ENCODE results near the gene AMFR. TPM values are rescaled to one million over a fixed set of nuclear protein-coding genes. Genes with fewer than 3 reads are reported as not detected.
"Not testable (repeated sequence)": the region's sequence is repeated elsewhere in the genome, so short reads cannot be mapped to it uniquely, and the experiment has no call there.

AMFR gene
- total RNA-seq, 2 donors from 2014 or later: 87.7 to 130 TPM

DNA sequence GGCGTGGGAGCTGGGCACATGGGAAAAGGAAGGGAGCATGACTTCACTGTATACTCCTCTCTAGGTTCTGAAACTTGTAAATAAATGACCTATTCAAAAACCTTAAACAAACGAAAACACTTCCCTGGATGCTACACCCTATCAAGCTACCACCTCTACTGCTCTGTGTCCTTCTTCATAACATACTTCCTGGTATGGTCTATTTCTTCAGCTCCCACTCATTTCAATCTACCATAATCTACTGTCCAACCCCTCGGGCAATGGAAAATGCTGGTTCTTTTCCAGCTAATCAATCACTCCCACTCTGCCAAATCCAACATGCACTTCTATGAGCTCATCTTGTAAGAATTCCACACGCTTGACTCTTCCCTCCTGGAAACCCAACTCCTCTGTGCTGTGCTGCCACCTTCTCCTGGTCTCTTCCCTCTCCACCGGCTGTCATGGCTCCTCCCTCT, 42.4 kb downstream of the AMFR start:
- Histone ChIP-seq H3K4me3 (no peak overlapping the region), H3K27me3 (no peaks in the 10 kb centered on the region), H3K36me3 (replicated peaks in 1 of 2; ENCODE audit: insufficient read depth in 1 of 2, low read depth in 2 of 2) (peaks cover 0 to 11% of the 10 kb centered on the region in 2 donors), H3K4me1 (peaks cover 4% of the 10 kb centered on the region), H3K9me3 (peaks cover 0 to 13% (median 0%) of the 10 kb centered on the region in 3 donors), H3K27ac (peak overlapping the region; percentile 16 to 61 (median 32))
- TF ChIP-seq, protein P1, sequence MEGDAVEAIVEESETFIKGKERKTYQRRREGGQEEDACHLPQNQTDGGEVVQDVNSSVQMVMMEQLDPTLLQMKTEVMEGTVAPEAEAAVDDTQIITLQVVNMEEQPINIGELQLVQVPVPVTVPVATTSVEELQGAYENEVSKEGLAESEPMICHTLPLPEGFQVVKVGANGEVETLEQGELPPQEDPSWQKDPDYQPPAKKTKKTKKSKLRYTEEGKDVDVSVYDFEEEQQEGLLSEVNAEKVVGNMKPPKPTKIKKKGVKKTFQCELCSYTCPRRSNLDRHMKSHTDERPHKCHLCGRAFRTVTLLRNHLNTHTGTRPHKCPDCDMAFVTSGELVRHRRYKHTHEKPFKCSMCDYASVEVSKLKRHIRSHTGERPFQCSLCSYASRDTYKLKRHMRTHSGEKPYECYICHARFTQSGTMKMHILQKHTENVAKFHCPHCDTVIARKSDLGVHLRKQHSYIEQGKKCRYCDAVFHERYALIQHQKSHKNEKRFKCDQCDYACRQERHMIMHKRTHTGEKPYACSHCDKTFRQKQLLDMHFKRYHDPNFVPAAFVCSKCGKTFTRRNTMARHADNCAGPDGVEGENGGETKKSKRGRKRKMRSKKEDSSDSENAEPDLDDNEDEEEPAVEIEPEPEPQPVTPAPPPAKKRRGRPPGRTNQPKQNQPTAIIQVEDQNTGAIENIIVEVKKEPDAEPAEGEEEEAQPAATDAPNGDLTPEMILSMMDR (IDR thresholded peaks at IDR 0.05): no peak
- TF ChIP-seq POLR2A (IDR thresholded peaks at IDR 0.05): no peak
- intact Hi-C loops (cut with DNase I): no loop called here
- ATAC-seq: peak; percentile 68
- WGBS, 2 donors: 62 to 66% methylated on average over 5 of the region's 5 CpGs
- peak in 1 of 4 donors; percentile 10 for DNase-seq

DNA sequence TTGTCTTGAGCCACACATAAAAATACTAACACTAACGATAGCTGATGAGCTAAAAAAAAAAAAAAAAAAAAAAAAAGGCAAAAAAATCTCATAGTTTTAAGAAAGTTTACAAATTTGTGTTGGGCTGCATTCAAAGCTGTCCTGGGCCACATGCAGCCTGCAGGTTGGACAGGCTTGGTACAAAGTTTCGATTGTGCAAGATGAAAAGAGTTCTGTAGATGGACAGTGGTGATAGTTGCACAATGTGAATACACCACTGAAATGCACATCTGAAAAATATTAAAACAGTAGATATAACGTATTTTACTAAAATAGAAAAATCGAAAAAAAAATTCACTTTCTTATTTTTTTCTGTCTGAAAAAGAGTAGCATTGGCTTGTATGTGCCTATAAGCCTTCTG, 42.9 kb downstream of the AMFR start:
- no peak for ATAC-seq
- Histone ChIP-seq H3K27ac (peak overlapping the region in 1 of 4 donors; percentile 29), H3K9me3 (peaks cover 0 to 13% (median 0%) of the 10 kb centered on the region in 3 donors), H3K4me3 (no peak overlapping the region), H3K27me3 (no peaks in the 10 kb centered on the region), H3K36me3 (replicated peaks in 1 of 2; ENCODE audit: insufficient read depth in 1 of 2, low read depth in 2 of 2) (peaks cover 0 to 9% of the 10 kb centered on the region in 2 donors), H3K4me1 (peaks cover 4% of the 10 kb centered on the region)
- 86 to 88% methylated on average over 4 of the region's 4 CpGs for WGBS, 2 donors
- DNase-seq: no peak
- intact Hi-C loops (cut with DNase I): no loop called here
- no peak for TF ChIP-seq POLR2A (IDR thresholded peaks at IDR 0.05)
- TF ChIP-seq, protein P1 (IDR thresholded peaks at IDR 0.05): no peak

DNA sequence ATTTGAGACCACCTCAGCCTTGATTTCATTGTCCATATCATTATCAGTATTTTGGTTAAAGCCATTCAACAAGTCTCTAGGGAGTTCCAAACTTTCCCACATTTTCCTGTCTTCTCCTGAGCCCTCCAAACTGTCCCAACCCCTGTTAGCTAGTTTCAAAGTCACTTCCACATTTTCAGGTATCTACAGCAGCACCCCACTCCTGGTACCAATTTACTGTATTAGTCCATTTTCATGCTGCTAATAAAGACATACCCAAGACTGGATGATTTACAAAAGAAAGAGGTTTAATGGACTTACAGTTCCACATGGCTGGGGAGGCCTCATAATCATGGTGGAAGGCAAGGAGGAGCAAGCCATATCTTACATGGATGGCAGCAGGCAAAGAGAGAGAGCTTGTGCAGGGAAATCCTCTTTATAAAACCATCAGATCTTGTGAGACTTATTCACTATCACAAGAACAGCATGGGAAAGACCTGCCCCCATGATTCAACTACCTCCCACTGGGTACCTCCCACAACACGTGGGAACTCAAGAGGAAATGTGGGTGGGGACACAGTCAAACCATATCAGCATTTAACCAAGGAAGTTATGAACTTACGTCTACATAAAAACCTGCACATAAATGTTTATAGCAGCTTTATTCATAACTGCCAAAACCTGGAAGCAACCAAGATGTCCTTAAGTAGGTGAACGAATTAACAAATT, 44.4 kb downstream of the AMFR start:
- ATAC-seq; intact Hi-C loops (cut with DNase I); DNase-seq; H3K36me3 ChIP-seq (replicated peaks in 1 of 2; ENCODE audit: insufficient read depth in 1 of 2, low read depth in 2 of 2); H3K4me3 ChIP-seq; H3K27ac ChIP-seq; H3K27me3 ChIP-seq; H3K4me1 ChIP-seq: not testable (repeated sequence)
- H3K9me3 ChIP-seq: peaks cover 0 to 13% (median 0%) of the 10 kb centered on the region in 3 donors
- 90 to 94% methylated on average over 3 of the region's 3 CpGs for WGBS, 2 donors

DNA sequence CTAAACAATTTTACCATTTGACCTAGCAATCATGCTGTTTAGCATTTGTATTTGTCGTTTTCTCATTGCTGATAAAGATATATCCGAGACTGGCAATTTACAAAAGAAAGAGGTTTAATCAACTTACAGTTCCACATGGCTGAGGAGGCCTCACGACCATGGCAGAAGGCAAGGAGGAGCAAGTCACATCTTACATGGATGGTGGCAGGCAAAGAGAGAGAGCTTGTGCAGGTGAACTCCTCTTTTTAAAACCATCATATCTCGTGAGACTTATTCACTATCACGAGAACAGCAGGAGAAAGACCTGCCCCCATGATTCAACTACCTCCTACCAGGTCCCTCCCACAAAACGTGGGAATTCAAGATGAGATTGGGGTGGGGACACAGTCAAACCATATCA, 46.3 kb downstream of the AMFR start:
- WGBS, 2 donors: 94 to 98% methylated on average over 6 of the region's 6 CpGs
- H3K27ac ChIP-seq; intact Hi-C loops (cut with DNase I); H3K27me3 ChIP-seq; DNase-seq; H3K4me3 ChIP-seq; H3K36me3 ChIP-seq (replicated peaks in 1 of 2; ENCODE audit: insufficient read depth in 1 of 2, low read depth in 2 of 2); ATAC-seq; H3K4me1 ChIP-seq: not testable (repeated sequence)
- H3K9me3 ChIP-seq: peaks cover 0 to 13% (median 0%) of the 10 kb centered on the region in 3 donors

DNA sequence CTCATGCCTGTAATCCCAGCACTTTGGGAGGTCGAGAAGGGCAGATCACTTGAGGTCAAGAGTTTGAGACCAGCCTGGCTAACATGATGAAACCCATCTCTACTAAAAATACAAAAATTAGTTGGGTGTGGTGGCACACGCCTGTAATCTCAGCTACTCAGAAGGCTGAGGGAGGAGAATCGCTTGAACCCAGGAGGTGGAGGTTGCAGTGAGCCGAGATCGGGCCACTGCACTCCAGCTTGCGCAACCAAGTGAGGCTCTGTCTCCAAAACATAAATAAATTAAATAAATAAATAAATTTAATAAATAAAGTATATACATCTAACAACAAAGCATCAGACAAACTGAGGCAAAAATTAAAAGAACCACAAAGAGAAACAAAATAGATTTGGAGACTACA, 49.6 kb downstream of the AMFR start:
- 93 to 99% methylated on average over 6 of the region's 6 CpGs for WGBS, 2 donors
- peaks cover 15% of the 10 kb centered on the region for H3K4me1 ChIP-seq
- DNase-seq; H3K27me3 ChIP-seq; H3K4me3 ChIP-seq; H3K27ac ChIP-seq; H3K9me3 ChIP-seq; H3K36me3 ChIP-seq (replicated peaks in 1 of 2; ENCODE audit: insufficient read depth in 1 of 2, low read depth in 2 of 2); intact Hi-C loops (cut with DNase I); ATAC-seq: not testable (repeated sequence)

DNA sequence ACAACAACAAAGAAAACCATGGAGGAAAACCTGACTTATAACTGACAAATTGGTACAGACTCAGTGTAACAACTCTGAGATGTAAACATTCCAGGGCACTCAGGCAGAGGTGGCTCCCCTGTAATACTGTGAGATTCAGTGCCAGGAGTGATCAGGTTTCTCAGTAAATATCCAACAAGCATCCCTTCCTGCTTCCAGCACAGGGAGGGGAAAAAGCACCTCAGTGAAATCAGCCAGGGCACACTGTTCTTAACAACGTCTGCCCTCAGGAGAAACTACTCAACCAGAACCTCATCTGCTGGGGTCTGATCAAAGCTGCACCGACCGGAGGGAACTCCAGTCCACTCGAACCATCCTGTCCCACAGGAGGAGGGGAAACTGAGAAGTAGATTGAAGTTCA, 52.3 kb downstream of the AMFR start:
- Histone ChIP-seq H3K9me3 (no peaks in the 10 kb centered on the region), H3K4me1 (peaks cover 35% of the 10 kb centered on the region), H3K4me3 (no peak overlapping the region), H3K27me3 (no peaks in the 10 kb centered on the region), H3K27ac (no peak overlapping the region), H3K36me3 (replicated peaks in 1 of 2; ENCODE audit: insufficient read depth in 1 of 2, low read depth in 2 of 2) (peaks cover 2 to 6% of the 10 kb centered on the region in 2 donors)
- 79 to 83% methylated on average over 4 of the region's 4 CpGs for WGBS, 2 donors
- no peak for DNase-seq
- TF ChIP-seq, protein P1 (IDR thresholded peaks at IDR 0.05): no peak
- TF ChIP-seq POLR2A (IDR thresholded peaks at IDR 0.05): no peak
- no peak for ATAC-seq
- intact Hi-C loops (cut with DNase I): no loop called here
